Urinary bladder (tissue), 4 donors: ENCODE results near the gene C2orf80. TPM values are rescaled to one million over a fixed set of nuclear protein-coding genes. Genes with fewer than 3 reads are reported as not detected.

Source experiments
- DNase-seq: peaks from one replicate; pipeline ENCODE4 v3.0.0-alpha.2; 2015; ENCODE audit errors: extremely low spot score
- H3K27ac ChIP-seq: one replicate; pipeline ENCODE4 v1.5.1; 2013; ENCODE audit warnings: low read depth, mild to moderate bottlenecking, moderate library complexity
- H3K36me3 ChIP-seq: one replicate; pipeline ENCODE4 v1.6.1; 2013; ENCODE audit warnings: mild to moderate bottlenecking, moderate library complexity; ENCODE audit not compliant: insufficient read depth
- H3K4me1 ChIP-seq: one replicate; pipeline ENCODE4 v1.6.1; 2013; ENCODE audit warnings: mild to moderate bottlenecking, moderate library complexity; ENCODE audit not compliant: insufficient read depth
- H3K4me3 ChIP-seq: one replicate; pipeline ENCODE4 v1.5.1; 2013; ENCODE audit warnings: low read depth, low read length
- WGBS: extraction: QIAGEN DNeasy Blood & Tissue Kit; methylation state at CpG from one replicate; pipeline ENCODE4 v1.1.7; 2013; 5-methylcytosine and 5-hydroxymethylcytosine counted together
- polyA plus RNA-seq: library from polyadenylated mRNA; stranded (reverse); fragments of 200-250 nt; gene quantifications from one replicate; pipeline ENCODE4 v1.2.3, GENCODE V29; 2013
- total RNA-seq: library from RNA; depleted of rRNA; stranded (reverse); fragments of >200 nt; gene quantifications from one replicate; pipeline ENCODE4 v1.2.3, GENCODE V29; 2014
- donor health status: healthy with polysubstance abuse.
- donor health status: healthy.

Gene C2orf80
- total and polyA plus RNA-seq, 2 donors: 0.37 TPM; not detected in 1

DNA sequence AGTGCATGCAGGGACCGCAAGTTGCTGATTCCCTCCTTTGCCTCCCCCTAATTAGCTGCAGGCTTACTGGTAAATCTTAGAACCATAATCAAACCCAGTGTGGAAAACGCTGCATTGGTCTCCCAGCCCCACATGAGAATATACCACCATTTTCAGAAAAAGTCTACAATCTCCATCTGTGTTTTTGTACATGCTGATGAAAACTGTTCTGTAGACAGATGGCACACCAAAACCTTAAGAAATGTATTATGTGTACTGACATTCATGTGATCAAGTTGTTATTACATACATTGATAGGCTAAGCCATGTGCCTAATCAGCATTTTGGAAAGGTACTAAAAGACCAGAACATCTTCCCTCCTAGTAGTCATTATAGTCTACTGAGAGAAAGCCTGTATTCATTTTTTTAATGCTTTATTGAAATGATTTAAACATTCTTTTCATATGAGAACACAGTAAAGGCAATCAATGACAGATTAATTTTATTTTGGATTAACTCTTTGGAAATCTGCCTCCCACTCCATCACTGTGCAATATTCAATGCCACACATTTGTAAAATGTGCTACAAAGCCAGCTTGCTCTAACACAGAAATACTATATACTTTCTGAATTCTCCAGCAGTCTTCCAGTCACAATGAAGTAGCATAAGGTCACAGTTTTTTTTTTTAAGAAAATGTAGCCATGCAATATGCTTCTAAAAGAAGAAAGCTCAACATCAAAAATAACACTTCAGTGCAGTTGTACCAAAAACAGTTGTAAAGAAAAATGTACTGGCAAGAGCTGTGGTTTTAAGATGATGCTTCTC, 24.7 kb downstream of the C2orf80 start:
- Histone ChIP-seq H3K4me1 (no peaks in the 10 kb centered on the region), H3K4me3 (no peak overlapping the region), H3K27ac (no peak overlapping the region), H3K36me3 (no peaks in the 10 kb centered on the region)
- DNase-seq: no peak
- 76% methylated on average over 2 of the region's 2 CpGs for WGBS

DNA sequence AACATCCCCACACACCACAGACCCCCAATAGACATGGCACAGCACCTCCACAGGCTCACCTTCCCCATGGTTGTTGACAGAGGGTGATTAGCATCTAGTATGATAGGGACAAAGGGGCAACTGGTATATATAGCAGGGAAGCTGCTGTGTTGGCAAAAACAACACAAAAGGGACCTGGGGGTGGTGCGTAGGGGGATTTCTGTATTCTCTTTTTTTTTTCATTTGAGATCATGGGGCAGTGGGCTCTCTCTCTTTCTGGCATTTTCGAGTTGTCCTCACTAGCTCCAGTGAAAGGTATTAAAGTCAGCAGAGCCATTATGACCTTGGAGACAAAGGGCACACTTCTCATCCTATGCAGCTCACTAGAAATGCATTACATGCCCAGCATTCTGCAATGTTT, 26.3 kb downstream of the C2orf80 start, which contains the start of gene CRYGA:
CRYGA (minus strand) TSS at position 101 of the 400 bp plus-strand sequence; CDS start at position 68, 33 bp downstream.
- Histone ChIP-seq H3K4me3 (no peak within 1 kb of the TSS), H3K4me1 (no peaks in the 10 kb centered on the region), H3K27ac (no peak within 1 kb of the TSS), H3K36me3 (no peaks in the 10 kb centered on the region)
- 80% methylated on average over 2 of the region's 2 CpGs for WGBS
- DNase-seq: no peak

DNA sequence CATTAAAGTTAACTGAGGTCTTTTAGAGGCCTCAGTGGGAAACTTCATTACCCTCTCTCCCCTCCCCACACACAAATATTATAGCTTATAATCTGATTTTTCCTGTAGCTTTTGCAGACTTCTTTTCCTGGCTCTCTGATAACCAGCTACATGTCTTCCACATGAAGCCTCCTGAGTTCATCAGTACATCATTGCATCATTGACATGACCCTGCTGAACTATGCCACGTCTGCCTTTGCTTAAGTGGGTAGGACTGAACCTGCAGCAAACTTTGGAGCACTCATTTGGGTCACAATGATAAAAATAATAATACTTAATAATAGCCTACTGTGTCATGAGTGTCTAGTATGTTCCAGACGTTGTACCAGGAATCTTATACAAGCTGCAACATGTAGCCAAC, 33.4 kb downstream of the C2orf80 start:
- Histone ChIP-seq H3K4me1 (no peaks in the 10 kb centered on the region), H3K27ac (no peak overlapping the region), H3K4me3 (no peak overlapping the region), H3K36me3 (no peaks in the 10 kb centered on the region)
- WGBS: 85% methylated on average over 2 of the region's 2 CpGs
- DNase-seq: no peak

GRCh38 chr2:208153156-208153555, 36.7 kb downstream of the C2orf80 start:
- Histone ChIP-seq H3K4me1 (no peaks in the 10 kb centered on the region), H3K36me3 (no peaks in the 10 kb centered on the region), H3K27ac (no peak overlapping the region)

GRCh38 chr2:208150956-208151355, 38.9 kb downstream of the C2orf80 start:
- no peak overlapping the region for H3K4me3 ChIP-seq
- no peaks in the 10 kb centered on the region for H3K4me1 ChIP-seq
- H3K27ac ChIP-seq: no peak overlapping the region
- no peak for DNase-seq
- no peaks in the 10 kb centered on the region for H3K36me3 ChIP-seq
- WGBS: 85% methylated on average over 1 of the region's 1 CpG

More at GRCh38 chr2:208153156-208153555, 36.7 kb downstream of the C2orf80 start:
- no peak overlapping the region for H3K4me3 ChIP-seq
- no peak for DNase-seq

DNA sequence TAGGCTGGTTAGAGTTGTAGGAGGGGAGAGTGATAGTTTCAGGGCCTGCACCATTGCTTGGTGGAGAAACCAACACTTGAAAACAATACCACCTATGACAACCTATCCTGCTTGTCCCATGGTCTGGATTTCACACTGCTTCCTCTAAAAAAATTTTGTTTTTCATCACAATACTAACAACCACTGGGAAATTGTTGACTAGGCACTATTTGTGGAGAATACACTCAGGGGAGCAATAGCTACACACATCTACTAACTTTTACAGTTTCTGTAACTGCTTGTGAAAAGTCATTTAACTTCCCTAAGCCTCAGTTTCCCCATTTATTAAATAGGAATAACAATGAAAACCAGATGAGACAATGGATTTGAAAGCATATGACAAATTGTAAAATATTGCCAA, 39.7 kb downstream of the C2orf80 start:
- DNase-seq: no peak
- no peak overlapping the region for H3K27ac ChIP-seq
- H3K4me3 ChIP-seq: no peak overlapping the region
- no peaks in the 10 kb centered on the region for H3K4me1 ChIP-seq
- no peaks in the 10 kb centered on the region for H3K36me3 ChIP-seq

DNA sequence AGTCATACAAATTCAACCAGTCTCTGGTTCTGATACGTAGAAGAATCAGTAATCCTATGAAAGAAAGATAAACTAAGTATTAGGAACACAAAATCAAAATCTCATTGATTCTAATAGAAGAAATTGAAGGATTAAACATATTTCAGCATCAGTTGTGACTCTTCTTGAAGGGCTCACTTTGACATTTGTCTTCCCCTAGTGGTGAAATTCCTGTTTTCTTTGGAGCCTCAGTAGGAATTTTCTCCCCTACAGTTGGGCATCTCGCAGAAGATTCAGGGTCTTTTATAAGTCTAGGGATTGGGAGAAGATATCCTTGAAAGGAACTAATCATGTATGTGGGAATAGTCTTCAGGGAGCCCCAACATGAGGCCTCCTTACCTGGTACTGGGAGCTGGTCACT, 41.0 kb downstream of the C2orf80 start:
- Histone ChIP-seq H3K4me3 (no peak overlapping the region), H3K36me3 (no peaks in the 10 kb centered on the region), H3K4me1 (no peaks in the 10 kb centered on the region), H3K27ac (no peak overlapping the region)
- 80% methylated on average over 2 of the region's 2 CpGs for WGBS
- no peak for DNase-seq

DNA sequence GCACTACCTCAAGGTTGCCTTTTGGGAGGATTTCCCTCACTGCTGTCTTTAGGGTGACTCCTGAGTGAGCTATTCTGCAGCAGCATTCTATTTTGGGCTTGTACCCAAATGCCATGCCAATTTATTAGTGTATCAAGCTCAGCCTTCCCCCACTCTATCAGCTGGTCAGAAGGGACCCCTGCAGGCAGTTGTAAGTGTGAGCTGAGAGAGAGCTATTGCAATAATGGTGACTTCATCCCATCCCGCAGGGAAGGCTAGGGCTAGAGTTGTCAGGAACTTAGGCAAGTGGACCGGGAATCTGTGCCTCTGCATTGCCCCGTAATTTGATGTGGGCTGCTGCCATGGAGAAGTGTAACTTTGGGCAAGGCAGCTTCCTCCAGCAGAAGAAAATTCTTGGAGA, 42.1 kb downstream of the C2orf80 start:
- DNase-seq: no peak
- Histone ChIP-seq H3K27ac (no peak overlapping the region), H3K4me3 (no peak overlapping the region), H3K4me1 (no peaks in the 10 kb centered on the region), H3K36me3 (no peaks in the 10 kb centered on the region)
- 82% methylated on average over 3 of the region's 3 CpGs for WGBS

- no peaks in the 10 kb centered on the region for H3K36me3 ChIP-seq
- H3K27ac ChIP-seq: no peak overlapping the region
- no peaks in the 10 kb centered on the region for H3K4me1 ChIP-seq
- H3K4me3 ChIP-seq: no peak overlapping the region
- no peak for DNase-seq
Measured at GRCh38 chr2:208147008-208147407, 42.8 kb downstream of the C2orf80 start.

- Histone ChIP-seq H3K36me3 (no peaks in the 10 kb centered on the region), H3K4me1 (no peaks in the 10 kb centered on the region), H3K4me3 (no peak within 1 kb of the TSS), H3K27ac (no peak within 1 kb of the TSS)
- WGBS: 88% methylated on average over 6 of the region's 6 CpGs
- no peak for DNase-seq
Measured at GRCh38 chr2:208146006-208146405, 43.8 kb downstream of the C2orf80 start, which contains the start of gene CRYGB. TSS of gene CRYGB (minus strand) at chr2:208146158. CDS start at chr2:208146120, 38 bp downstream.

- no peak for DNase-seq
- no peak overlapping the region for H3K27ac ChIP-seq
- no peaks in the 10 kb centered on the region for H3K36me3 ChIP-seq
- no peak overlapping the region for H3K4me3 ChIP-seq
- WGBS: 79% methylated on average over 14 of the region's 14 CpGs
- no peaks in the 10 kb centered on the region for H3K4me1 ChIP-seq
Measured at GRCh38 chr2:208142925-208143799, 46.7 kb downstream of the C2orf80 start.

DNA sequence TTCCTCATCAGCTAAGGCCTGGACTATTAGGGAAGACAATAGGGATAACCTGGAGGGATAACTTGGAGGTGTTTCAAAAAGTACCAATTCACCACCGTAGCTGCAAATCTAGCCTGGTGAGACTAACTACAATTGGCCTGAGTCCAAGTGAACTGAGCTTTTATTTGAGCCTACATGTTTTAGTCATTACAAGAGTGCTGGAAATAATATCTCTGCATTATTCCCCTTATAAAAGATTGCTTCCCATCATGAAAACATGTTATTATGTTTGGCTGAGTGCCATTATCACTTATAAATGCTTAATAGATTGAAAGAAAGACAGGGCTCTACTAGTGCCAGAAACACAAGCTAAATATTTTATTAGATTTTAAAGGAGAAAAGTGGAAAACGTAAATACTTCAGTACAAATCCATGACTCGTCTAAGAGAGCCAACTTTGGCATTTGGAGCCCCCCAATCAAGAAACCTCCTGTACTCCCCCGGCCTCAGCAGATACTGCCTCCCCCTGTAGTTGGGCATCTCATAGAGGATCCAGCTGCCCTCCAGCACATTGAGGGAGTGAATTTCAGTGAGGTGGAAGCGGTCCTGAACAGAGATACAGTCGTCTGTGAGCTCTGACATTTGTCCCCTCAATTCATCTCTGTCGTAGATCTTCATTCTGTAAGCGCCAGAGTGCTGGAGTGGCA, 47.4 kb downstream of the C2orf80 start:
- peak; percentile 31 for DNase-seq
- H3K4me3 ChIP-seq: no peak overlapping the region
- H3K36me3 ChIP-seq: no peaks in the 10 kb centered on the region
- no peaks in the 10 kb centered on the region for H3K4me1 ChIP-seq
- no peak overlapping the region for H3K27ac ChIP-seq
- 49% methylated on average over 8 of the region's 8 CpGs for WGBS

DNA sequence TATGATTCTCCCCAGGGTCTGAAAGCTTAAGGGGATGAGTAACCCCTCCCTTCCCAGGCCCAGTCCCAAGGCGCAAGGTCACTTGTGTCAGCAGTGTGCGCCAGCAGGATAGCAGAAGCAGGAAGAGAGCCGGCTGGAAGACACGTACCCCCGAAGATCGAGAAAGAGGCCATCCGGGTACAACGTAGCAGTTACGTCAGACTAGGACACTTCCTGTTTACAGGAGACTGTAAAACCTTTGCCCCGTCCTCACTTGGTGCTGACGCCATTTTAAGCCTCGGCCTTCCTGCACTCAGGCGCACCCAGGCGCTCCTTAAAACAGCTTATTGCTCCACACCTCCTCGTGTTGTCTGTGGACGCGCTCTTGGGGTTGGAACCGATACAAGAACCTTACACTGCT, 50.4 kb downstream of the C2orf80 start:
- no peak overlapping the region for H3K4me3 ChIP-seq
- 90% methylated on average over 18 of the region's 18 CpGs for WGBS
- no peaks in the 10 kb centered on the region for H3K36me3 ChIP-seq
- H3K4me1 ChIP-seq: no peaks in the 10 kb centered on the region
- no peak for DNase-seq
- no peak overlapping the region for H3K27ac ChIP-seq
